SHP77 (cell line): ENCODE data around the gene TENM3.
"Not testable (repeated sequence)": the region's sequence is repeated elsewhere in the genome, so short reads cannot be mapped to it uniquely, and the experiment has no call there.

ENCODE experiments used
- DNase-seq, 2 experiments: peaks; one replicate each; lab custom pipeline; 2025; lab: John Stamatoyannopoulos, UW

The TENM3 gene

GRCh38 chr4:182337366-182337765 lies 94.2 kb downstream of the TENM3 start:
- DNase-seq = no peak

- DNase-seq = no peak
Measured at GRCh38 chr4:182338063-182338462, 94.9 kb downstream of the TENM3 start.

- DNase-seq = no peak
Measured at GRCh38 chr4:182338746-182339145, 95.5 kb downstream of the TENM3 start.

GRCh38 chr4:182339221-182339641 lies 96.0 kb downstream of the TENM3 start:
- DNase-seq = no peak

- DNase-seq = no peak
Measured at GRCh38 chr4:182343453-182343852, 100.3 kb downstream of the TENM3 start.

- no peak for DNase-seq
Measured at GRCh38 chr4:182344968-182345367, 101.8 kb downstream of the TENM3 start.

- no peak for DNase-seq
Measured at GRCh38 chr4:182346250-182346649, 103.0 kb downstream of the TENM3 start.

- no peak for DNase-seq
Measured at GRCh38 chr4:182346675-182347375, 103.6 kb downstream of the TENM3 start.

GRCh38 chr4:182348779-182349326 lies 105.7 kb downstream of the TENM3 start:
- no peak for DNase-seq

- no peak for DNase-seq
Measured at GRCh38 chr4:182350041-182350440, 106.8 kb downstream of the TENM3 start.

- DNase-seq = no peak
Measured at GRCh38 chr4:182351485-182351884, 108.3 kb downstream of the TENM3 start.

- no peak for DNase-seq
Measured at GRCh38 chr4:182354106-182354505, 110.9 kb downstream of the TENM3 start.

- DNase-seq = no peak
Measured at GRCh38 chr4:182354867-182355266, 111.7 kb downstream of the TENM3 start.

GRCh38 chr4:182367153-182367552 lies 124.0 kb downstream of the TENM3 start:
- no peak for DNase-seq

GRCh38 chr4:182369211-182369610 lies 126.0 kb downstream of the TENM3 start:
- DNase-seq = no peak

GRCh38 chr4:182370491-182370890 lies 127.3 kb downstream of the TENM3 start:
- DNase-seq = no peak

GRCh38 chr4:182380771-182381181 lies 137.6 kb downstream of the TENM3 start:
- no peak for DNase-seq

- no peak for DNase-seq
Measured at GRCh38 chr4:182382941-182383340, 139.7 kb downstream of the TENM3 start.

- DNase-seq = no peak
Measured at GRCh38 chr4:182384631-182385091, 141.5 kb downstream of the TENM3 start.

- no peak for DNase-seq
Measured at GRCh38 chr4:182385897-182386296, 142.7 kb downstream of the TENM3 start.

GRCh38 chr4:182386576-182386975 lies 143.4 kb downstream of the TENM3 start:
- DNase-seq = not testable (repeated sequence)

GRCh38 chr4:182391111-182391684 lies 148.0 kb downstream of the TENM3 start:
- DNase-seq = no peak

GRCh38 chr4:182394181-182394580 lies 151.0 kb downstream of the TENM3 start:
- no peak for DNase-seq
